Psoas muscle (tissue), 8 donors: ENCODE measurements around the gene PLEKHG2. TPM values are rescaled to one million over a fixed set of nuclear protein-coding genes. Genes with fewer than 3 reads are reported as not detected.

Source experiments
- ATAC-seq, 4 donors: fragments of 200-7000 bp; cut with Tn5 transposase; one replicate each; pipeline ENCODE4 v1.9.1; 2020; ENCODE audit warnings: moderate library complexity in 3 of 4, mild to moderate bottlenecking in 2 of 4
- DNase-seq, 2 donors: peaks; one replicate each; pipeline ENCODE4 v3.0.0-alpha.2; 2020
- H3K27ac ChIP-seq: fragments of 200-600 bp; one replicate; pipeline ENCODE4 v1.8.0; 2022
- H3K27me3 ChIP-seq, 3 donors: fragments of 200-600 bp in 1 of 3; one replicate each; pipeline versions ENCODE4 v1.6.1 to v1.8.0; 2013 to 2022; ENCODE audit warnings: low read length in 2 of 3, mild to moderate bottlenecking in 2 of 3, moderate library complexity in 1 of 3; ENCODE audit not compliant: insufficient read depth in 3 of 3
- H3K36me3 ChIP-seq, 2 donors: fragments of 200-600 bp in 1 of 2; one replicate each; pipeline versions ENCODE4 v1.6.1 to v1.8.0; 2013 to 2022; ENCODE audit warnings: low read depth in 1 of 2, mild to moderate bottlenecking in 1 of 2, moderate library complexity in 1 of 2; ENCODE audit not compliant: insufficient read depth in 1 of 2
- H3K4me1 ChIP-seq: fragments of 200-600 bp; one replicate; pipeline ENCODE4 v1.8.0; 2022
- H3K4me3 ChIP-seq: fragments of 200-600 bp; one replicate; pipeline ENCODE4 v1.8.0; 2022; ENCODE audit warnings: mild to moderate bottlenecking
- H3K9me3 ChIP-seq: fragments of 200-600 bp; one replicate; pipeline ENCODE4 v1.8.0; 2022
- CTCF ChIP-seq: fragments of 200-600 bp; IDR thresholded peaks from one replicate; pipeline ENCODE4 v1.8.0; 2022; ENCODE audit warnings: antibody characterized with exemption
- WGBS, 3 donors: extraction: QIAGEN DNeasy Blood & Tissue Kit; methylation state at CpG; one replicate each; pipeline versions ENCODE4 v1.1.6 to v1.1.7; 2013; 5-methylcytosine and 5-hydroxymethylcytosine counted together
- intact Hi-C, 2 donors: fragments of 100-400 bp; cut with DNase I; formaldehyde crosslinking; loops; one replicate each; pipeline versions ENCODE4 v1.11.0 to v1.14.2; 2022
- polyA plus RNA-seq, 3 donors: library from polyadenylated mRNA; stranded (reverse); fragments of 200-250 nt; gene quantifications; one replicate each; pipeline ENCODE4 v1.2.3, GENCODE V29; 2013
- total RNA-seq, 4 donors: library from RNA; stranded (reverse); fragmentation: NEBNext Ultra II Directional in 2 of 4; extraction: Animal tissue kit (Norgen Biotek cat#: 25700) in 2 of 4; gene quantifications; one replicate each; pipeline versions ENCODE4 v1.2.1 to v1.2.4, GENCODE V29; 2021 to 2023
- donor health status: healthy with polysubstance abuse.
- donor health status: DM: no; HTN: no; CAD: no; lungs with moderate emphysema.
- donor health status: Bipolar disorder and iron deficiency.
- donor health status: healthy.
- donor health status: DM: yes; HTN: yes; CAD: no.
- donor health status: DM: no; HTN: no; CAD: no.
- donor health status: DM: no; HTN: no; CAD: no.
- donor health status: DM: yes; HTN: yes; CAD: no.

The PLEKHG2 gene
- total and polyA plus RNA-seq, 7 donors = 2.4 to 8.0 (median 6.8) TPM

GRCh38 chr19:39470724-39471339, 58.4 kb downstream of the PLEKHG2 start:
- no peaks in the 10 kb centered on the region for H3K4me1 ChIP-seq
- no peaks in the 10 kb centered on the region for H3K27me3 ChIP-seq
- intact Hi-C loops = no loop called here
- ATAC-seq (no peak), DNase-seq (peak in 1 of 2 donors; percentile 18)
- TF ChIP-seq CTCF = no peak
- H3K27ac ChIP-seq = no peak overlapping the region
- no peak overlapping the region for H3K4me3 ChIP-seq
- no peaks in the 10 kb centered on the region for H3K9me3 ChIP-seq
- peaks cover 20 to 100% of the 10 kb centered on the region in 2 donors for H3K36me3 ChIP-seq
- WGBS, 3 donors = 81 to 88% (median 84%) methylated on average over 7 of the region's 7 CpGs

- TF ChIP-seq CTCF = no peak
- no peaks in the 10 kb centered on the region for H3K27me3 ChIP-seq
- DNase-seq (peak in 1 of 2 donors; percentile 12), ATAC-seq (no peak)
- WGBS, 3 donors = 88 to 93% (median 89%) methylated on average over 8 of the region's 8 CpGs
- no peaks in the 10 kb centered on the region for H3K4me1 ChIP-seq
- no peaks in the 10 kb centered on the region for H3K9me3 ChIP-seq
- intact Hi-C loops = no loop called here
- peaks cover 20 to 99% of the 10 kb centered on the region in 2 donors for H3K36me3 ChIP-seq
- no peak overlapping the region for H3K27ac ChIP-seq
- H3K4me3 ChIP-seq = no peak overlapping the region
Measured at GRCh38 chr19:39471756-39472536, 59.5 kb downstream of the PLEKHG2 start.

GRCh38 chr19:39472746-39473442, 60.4 kb downstream of the PLEKHG2 start:
- Histone ChIP-seq H3K36me3 (peaks cover 14 to 95% of the 10 kb centered on the region in 2 donors), H3K9me3 (no peaks in the 10 kb centered on the region), H3K4me3 (no peak overlapping the region), H3K27me3 (no peaks in the 10 kb centered on the region), H3K4me1 (no peaks in the 10 kb centered on the region), H3K27ac (no peak overlapping the region)
- peak in 1 of 2 donors; percentile 51 for DNase-seq
- TF ChIP-seq CTCF = no peak
- 83 to 88% (median 88%) methylated on average over 28 to 32 of the region's 32 CpGs for whole genome bisulfite sequencing, 3 donors
- ATAC-seq = no peak
- intact Hi-C loops = no loop called here

- no peak for TF ChIP-seq CTCF
- no peak overlapping the region for H3K4me3 ChIP-seq
- H3K36me3 ChIP-seq = peaks cover 12 to 89% of the 10 kb centered on the region in 2 donors
- ATAC-seq (no peak), DNase-seq (peak in 1 of 2 donors; percentile 39)
- WGBS, 3 donors = 83 to 90% (median 83%) methylated on average over 10 to 11 of the region's 11 CpGs
- H3K27ac ChIP-seq = no peak overlapping the region
- no peaks in the 10 kb centered on the region for H3K4me1 ChIP-seq
- no peaks in the 10 kb centered on the region for H3K9me3 ChIP-seq
- intact Hi-C loops = no loop called here
- no peaks in the 10 kb centered on the region for H3K27me3 ChIP-seq
Measured at GRCh38 chr19:39473443-39473960, 61.0 kb downstream of the PLEKHG2 start.
